DOHH2 (cell line): Measurements from ENCODE around the gene MON1B.
"Not testable (repeated sequence)": the region's sequence is repeated elsewhere in the genome, so short reads cannot be mapped to it uniquely, and the experiment has no call there.

ENCODE experiments used
- H3F3A ChIP-seq: fragments of 200-600 bp; sonication (generic), shearing (Covaris generic); 2 replicates; pipeline ENCODE4 v1.6.0; 2016; ENCODE audit warnings: antibody characterized with exemption, mild to moderate bottlenecking; ENCODE audit not compliant: control insufficient read depth, insufficient read depth
- H3K27ac ChIP-seq: fragments of 200-600 bp; sonication (generic); 2 replicates; pipeline ENCODE4 v1.5.1; 2014; ENCODE audit warnings: low read depth, mild to moderate bottlenecking, low read length, moderate library complexity
- H3K27me3 ChIP-seq: fragments of 200-600 bp; sonication (generic); 2 replicates; pipeline ENCODE4 v1.6.1; 2014; ENCODE audit warnings: mild to moderate bottlenecking, low read length, mixed read lengths; ENCODE audit not compliant: control insufficient read depth
- H3K36me3 ChIP-seq: fragments of 200-600 bp; sonication (generic); 2 replicates; pipeline ENCODE4 v1.6.1; 2014; ENCODE audit warnings: mild to moderate bottlenecking, low read length, moderate library complexity, mixed read lengths; ENCODE audit not compliant: control insufficient read depth
- H3K4me1 ChIP-seq: fragments of 200-600 bp; sonication (generic); 2 replicates; pipeline ENCODE4 v1.6.1; 2014; ENCODE audit warnings: mild to moderate bottlenecking, low read length, mixed read lengths; ENCODE audit not compliant: control insufficient read depth
- H3K4me2 ChIP-seq: fragments of 200-600 bp; sonication (generic); 2 replicates; pipeline ENCODE4 v1.6.0; 2014; ENCODE audit warnings: mild to moderate bottlenecking, low read length, moderate library complexity
- H3K4me3 ChIP-seq: fragments of 200-600 bp; sonication (generic); 2 replicates; pipeline ENCODE4 v1.5.1; 2014; ENCODE audit warnings: mild to moderate bottlenecking, low read length, mixed read lengths
- H3K79me2 ChIP-seq: fragments of 200-600 bp; sonication (generic); 2 replicates; pipeline ENCODE4 v1.6.1; 2014; ENCODE audit warnings: mild to moderate bottlenecking, low read length, mixed read lengths; ENCODE audit not compliant: control insufficient read depth
- H3K9me2 ChIP-seq: fragments of 200-600 bp; sonication (generic); replicated peaks from 2 replicates; pipeline ENCODE4 v1.6.1; 2014; ENCODE audit warnings: mild to moderate bottlenecking, low read length, mixed read lengths; ENCODE audit not compliant: control insufficient read depth
- H3K9me3 ChIP-seq: fragments of 200-600 bp; sonication (generic); 2 replicates; pipeline ENCODE4 v1.6.1; 2014; ENCODE audit warnings: antibody characterized with exemption, low read length, mixed read lengths; ENCODE audit not compliant: control insufficient read depth, insufficient read depth
- H4K20me1 ChIP-seq: fragments of 200-600 bp; sonication (generic); 2 replicates; pipeline ENCODE4 v1.6.0; 2014; ENCODE audit warnings: low read depth, mild to moderate bottlenecking, antibody characterized with exemption, low read length, moderate library complexity; ENCODE audit not compliant: control insufficient read depth, insufficient read depth
- CTCF ChIP-seq: fragments of 200-600 bp; sonication (generic); IDR thresholded peaks from one replicate; pipeline ENCODE4 v1.5.1; 2014; ENCODE audit warnings: antibody characterized with exemption, mild to moderate bottlenecking, low read depth, low read length; ENCODE audit not compliant: poor library complexity, severe bottlenecking
- EZH2phosphoT487 ChIP-seq: fragments of 200-600 bp; sonication (generic); IDR thresholded peaks from 2 replicates; pipeline ENCODE4 v1.6.1; 2017; ENCODE audit warnings: borderline replicate concordance, mild to moderate bottlenecking, antibody characterized with exemption, low read length, moderate library complexity, mixed read lengths

The MON1B gene

GRCh38 chr16:77183137-77183536 lies 7.9 kb upstream of the MON1B start:
- Histone ChIP-seq H3K27me3 (no peaks in the 10 kb centered on the region), H3K9me3 (no peaks in the 10 kb centered on the region), H3K4me1 (no peaks in the 10 kb centered on the region), H3K79me2 (no peaks in the 10 kb centered on the region), H4K20me1 (no peaks in the 10 kb centered on the region), H3K27ac (no peak overlapping the region), H3K4me3 (no peak overlapping the region), H3K9me2 (no peaks in the 10 kb centered on the region), H3F3A (no peaks in the 10 kb centered on the region), H3K4me2 (no peak overlapping the region), H3K36me3 (no peaks in the 10 kb centered on the region)
- no peak for TF ChIP-seq EZH2phosphoT487
- no peak for TF ChIP-seq CTCF

- not testable (repeated sequence) for H3K4me3 ChIP-seq, H3K36me3 ChIP-seq, H3K27me3 ChIP-seq, H4K20me1 ChIP-seq, H3K4me1 ChIP-seq, H3K4me2 ChIP-seq, H3K27ac ChIP-seq, H3K9me2 ChIP-seq, H3K9me3 ChIP-seq, H3F3A ChIP-seq
- H3K79me2 ChIP-seq, result peaks cover 14% of the 10 kb centered on the region
These were observed 4.7 kb upstream of the MON1B start for GRCh38 chr16:77186298-77186697.

- Histone ChIP-seq H4K20me1 (no peaks in the 10 kb centered on the region), H3K27me3 (no peaks in the 10 kb centered on the region), H3F3A (peaks cover 2% of the 10 kb centered on the region; the same call in 1 of the 2 replicates), H3K4me3 (peak overlapping the region; percentile 96), H3K4me2 (peak overlapping the region; percentile 58), H3K4me1 (peaks cover 21% of the 10 kb centered on the region), H3K9me2 (no peaks in the 10 kb centered on the region; the same call in 1 of the 2 replicates), H3K9me3 (no peaks in the 10 kb centered on the region), H3K36me3 (peaks cover 40% of the 10 kb centered on the region), H3K79me2 (peaks cover 53% of the 10 kb centered on the region), H3K27ac (peak overlapping the region; percentile 96)
- TF ChIP-seq CTCF (no peak), EZH2phosphoT487 (no peak)
These were observed 856 bp upstream of the MON1B start for GRCh38 chr16:77190190-77190477.

DNA sequence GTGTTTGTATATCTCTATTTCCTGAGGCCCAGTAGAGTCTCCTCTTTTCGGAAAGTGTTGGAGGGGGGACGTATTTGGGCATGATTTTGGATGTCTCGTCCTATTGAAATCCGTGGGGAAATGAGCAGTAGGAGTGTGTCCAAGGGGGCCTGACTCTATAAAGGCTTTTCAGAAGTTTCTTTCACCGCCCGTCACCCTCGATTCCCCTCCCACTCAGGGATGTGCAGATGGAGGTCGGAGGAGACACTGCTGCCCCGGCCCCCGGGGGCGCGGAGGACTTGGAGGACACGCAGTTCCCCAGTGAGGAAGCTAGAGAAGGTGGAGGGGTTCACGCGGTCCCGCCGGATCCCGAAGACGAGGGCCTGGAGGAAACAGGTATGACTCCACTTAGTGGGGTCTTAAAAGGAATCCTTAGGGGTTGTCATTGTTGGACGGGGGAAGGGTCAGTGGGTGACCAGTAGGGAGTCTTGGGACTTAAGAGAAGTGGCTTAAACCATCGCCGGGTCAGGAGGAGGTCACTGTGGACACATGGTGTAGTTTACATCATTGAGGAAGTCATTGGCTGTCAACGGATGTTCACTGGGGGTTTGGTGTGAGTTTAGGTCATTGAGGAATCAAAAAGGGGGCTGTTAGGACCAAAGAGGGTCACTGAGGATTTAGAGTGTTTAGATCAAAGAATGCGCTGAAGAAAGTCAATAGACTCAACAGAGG lies 424 bp downstream of the MON1B start:
- peak overlapping the region; percentile 96 for H3K27ac ChIP-seq
- no peaks in the 10 kb centered on the region for H4K20me1 ChIP-seq

More for the DNA sequence above, 424 bp downstream of the MON1B start:
- TF ChIP-seq EZH2phosphoT487 (no peak), CTCF (no peak)
- H3K79me2 ChIP-seq, result peaks cover 61% of the 10 kb centered on the region
- no peaks in the 10 kb centered on the region for H3K27me3 ChIP-seq
- peaks cover 48% of the 10 kb centered on the region for H3K36me3 ChIP-seq
- H3K4me2 ChIP-seq, result peak overlapping the region; percentile 80
- no peaks in the 10 kb centered on the region for H3K9me3 ChIP-seq
- peaks cover 21% of the 10 kb centered on the region for H3K4me1 ChIP-seq
- H3F3A ChIP-seq, result peaks cover 2% of the 10 kb centered on the region; the same call in 1 of the 2 replicates
- peak overlapping the region; percentile 96 for H3K4me3 ChIP-seq
- H3K9me2 ChIP-seq, result no peaks in the 10 kb centered on the region; the same call in 1 of the 2 replicates
